HFFc6 (cell line): ENCODE data around the gene IMMP2L. TPM values are rescaled to one million over a fixed set of nuclear protein-coding genes. Genes with fewer than 3 reads are reported as not detected.

Experiments
- DNase-seq: peaks from one replicate; pipeline ENCODE4 v3.0.0-alpha.2; 2018
- H3K27ac Mint-ChIP-seq: 2 replicates; pipeline ENCODE4 v1.8.0; 2020; ENCODE audit warnings: mild to moderate bottlenecking, mixed read lengths
- H3K27me3 Mint-ChIP-seq: 2 replicates; pipeline ENCODE4 v1.8.0; 2021; ENCODE audit warnings: mild to moderate bottlenecking, moderate library complexity, mixed read lengths; ENCODE audit not compliant: insufficient read depth
- H3K36me3 Mint-ChIP-seq: 2 replicates; pipeline ENCODE4 v1.8.0; 2021; ENCODE audit warnings: low read depth, mixed read lengths
- H3K4me1 Mint-ChIP-seq: 2 replicates; pipeline ENCODE4 v1.8.0; 2020; ENCODE audit warnings: low read depth, mixed read lengths
- H3K4me3 Mint-ChIP-seq: 2 replicates; pipeline ENCODE4 v1.8.0; 2020; ENCODE audit warnings: mild to moderate bottlenecking, moderate library complexity, mixed read lengths
- H3K9me3 Mint-ChIP-seq: 2 replicates; pipeline ENCODE4 v1.8.0; 2020; ENCODE audit warnings: mild to moderate bottlenecking, mixed read lengths
- total RNA-seq, 6 experiments: library from RNA; stranded (reverse); fragmentation: NEBNext Ultra II Directional; extraction: Animal tissue kit (Norgen Biotek cat#: 25700); gene quantifications; 2 replicates in 1 of 6; 3 replicates in 5 of 6; pipeline ENCODE4 v1.2.3, GENCODE V29; 2021
- TF ChIP-seq, protein P1 (sequence below): fragments of 200-600 bp; sonication (generic); IDR thresholded peaks from 2 replicates; pipeline ENCODE4 v1.5.0; 2021; ENCODE audit warnings: antibody characterized with exemption, mild to moderate bottlenecking

IMMP2L gene
- total RNA-seq, 6 experiments from 2014 or later = 7.2 to 13.6 (median 10.1) TPM

DNA sequence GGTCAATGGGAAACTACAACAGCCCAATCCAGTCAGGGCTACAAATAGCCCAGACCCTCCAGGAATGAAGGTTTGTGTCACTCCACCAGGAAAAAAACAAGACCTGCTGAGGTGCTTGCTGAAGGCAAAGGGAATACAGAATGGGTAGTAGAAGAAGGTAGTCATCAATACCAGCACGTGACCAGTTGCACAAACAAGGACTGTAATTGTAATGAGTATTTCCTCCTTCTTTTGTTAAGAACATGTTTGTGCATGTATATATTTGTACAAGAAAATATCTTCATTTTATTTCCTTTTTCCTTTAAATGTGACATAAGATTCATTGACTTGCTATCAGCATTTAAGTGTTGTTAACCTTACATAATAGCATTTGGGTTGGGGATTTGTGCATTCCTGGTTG is 229.3 kb downstream of the IMMP2L start:
- H3K9me3 Mint-ChIP-seq = no peaks in the 10 kb centered on the region
- no peak overlapping the region for H3K27ac Mint-ChIP-seq
- no peak overlapping the region for H3K4me3 Mint-ChIP-seq
- no peaks in the 10 kb centered on the region for H3K36me3 Mint-ChIP-seq
- peaks cover 17% of the 10 kb centered on the region for H3K4me1 Mint-ChIP-seq
- H3K27me3 Mint-ChIP-seq = no peaks in the 10 kb centered on the region
- TF ChIP-seq, protein P1, sequence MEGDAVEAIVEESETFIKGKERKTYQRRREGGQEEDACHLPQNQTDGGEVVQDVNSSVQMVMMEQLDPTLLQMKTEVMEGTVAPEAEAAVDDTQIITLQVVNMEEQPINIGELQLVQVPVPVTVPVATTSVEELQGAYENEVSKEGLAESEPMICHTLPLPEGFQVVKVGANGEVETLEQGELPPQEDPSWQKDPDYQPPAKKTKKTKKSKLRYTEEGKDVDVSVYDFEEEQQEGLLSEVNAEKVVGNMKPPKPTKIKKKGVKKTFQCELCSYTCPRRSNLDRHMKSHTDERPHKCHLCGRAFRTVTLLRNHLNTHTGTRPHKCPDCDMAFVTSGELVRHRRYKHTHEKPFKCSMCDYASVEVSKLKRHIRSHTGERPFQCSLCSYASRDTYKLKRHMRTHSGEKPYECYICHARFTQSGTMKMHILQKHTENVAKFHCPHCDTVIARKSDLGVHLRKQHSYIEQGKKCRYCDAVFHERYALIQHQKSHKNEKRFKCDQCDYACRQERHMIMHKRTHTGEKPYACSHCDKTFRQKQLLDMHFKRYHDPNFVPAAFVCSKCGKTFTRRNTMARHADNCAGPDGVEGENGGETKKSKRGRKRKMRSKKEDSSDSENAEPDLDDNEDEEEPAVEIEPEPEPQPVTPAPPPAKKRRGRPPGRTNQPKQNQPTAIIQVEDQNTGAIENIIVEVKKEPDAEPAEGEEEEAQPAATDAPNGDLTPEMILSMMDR = no peak
- DNase-seq = no peak

DNA sequence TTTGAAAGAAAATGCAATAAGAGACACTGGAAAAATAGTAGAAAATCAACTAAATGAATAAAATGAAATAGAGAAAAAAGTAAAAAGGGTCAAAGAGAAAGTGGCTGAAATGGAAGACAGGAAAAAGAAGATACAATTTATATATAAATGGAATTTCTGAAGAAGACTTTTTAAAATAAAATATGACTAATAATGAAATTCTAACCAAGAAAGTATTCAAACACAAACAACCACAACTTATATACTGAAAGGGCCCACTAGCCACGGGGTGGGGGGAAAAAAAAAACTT is 232.1 kb downstream of the IMMP2L start:
- Mint-ChIP-seq H3K9me3 (no peaks in the 10 kb centered on the region), H3K36me3 (no peaks in the 10 kb centered on the region), H3K27me3 (no peaks in the 10 kb centered on the region), H3K4me3 (no peak overlapping the region), H3K4me1 (peaks cover 17% of the 10 kb centered on the region), H3K27ac (no peak overlapping the region; the same call in 1 of the 2 replicates)
- no peak for DNase-seq
- TF ChIP-seq, protein P1 = no peak

DNA sequence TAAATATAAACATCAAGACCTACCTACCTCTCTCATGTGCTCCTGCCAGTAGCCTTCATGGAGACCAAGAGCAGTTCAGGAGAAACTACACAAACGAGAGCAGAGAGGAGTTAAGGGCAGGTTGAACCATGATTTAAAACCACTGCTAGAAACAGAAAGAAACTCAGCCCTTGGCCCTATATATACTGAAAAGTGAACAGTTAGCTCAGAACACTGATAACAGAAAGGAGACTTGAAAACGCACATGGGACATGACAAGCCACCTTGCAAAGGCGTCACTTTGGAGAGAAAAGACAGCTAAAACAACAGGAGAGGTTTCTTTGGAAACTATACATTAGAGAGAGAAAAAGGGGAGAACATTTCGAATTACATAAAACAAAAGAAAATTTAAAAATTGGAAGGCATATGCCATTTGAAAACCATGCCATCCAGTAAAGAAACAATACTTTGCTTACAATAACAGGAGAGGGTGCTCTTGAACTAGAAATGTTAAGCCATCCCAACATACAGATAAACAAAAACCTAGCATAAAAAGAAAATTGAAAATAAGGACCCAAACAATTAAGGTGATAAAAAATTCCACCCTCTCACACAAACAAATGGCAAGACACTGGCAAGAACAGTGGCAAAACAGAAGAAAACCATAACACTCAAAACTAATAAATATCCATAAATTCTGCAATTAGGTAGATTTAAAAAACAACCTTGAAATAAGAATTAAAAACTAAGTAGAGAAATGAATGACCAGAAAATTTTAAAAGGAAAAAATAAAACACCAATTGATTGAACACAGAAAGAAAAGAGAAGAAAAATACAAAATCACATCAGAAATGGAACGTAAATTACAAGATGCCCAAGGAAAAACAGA is 232.7 kb downstream of the IMMP2L start:
- no peaks in the 10 kb centered on the region for H3K36me3 Mint-ChIP-seq
- H3K4me1 Mint-ChIP-seq = peaks cover 17% of the 10 kb centered on the region
- TF ChIP-seq, protein P1 = peak; percentile 69
- H3K27me3 Mint-ChIP-seq = no peaks in the 10 kb centered on the region
- no peak overlapping the region; the same call in 1 of the 2 replicates for H3K27ac Mint-ChIP-seq
- peak; percentile 48 for DNase-seq
- no peaks in the 10 kb centered on the region for H3K9me3 Mint-ChIP-seq
- H3K4me3 Mint-ChIP-seq = no peak overlapping the region

DNA sequence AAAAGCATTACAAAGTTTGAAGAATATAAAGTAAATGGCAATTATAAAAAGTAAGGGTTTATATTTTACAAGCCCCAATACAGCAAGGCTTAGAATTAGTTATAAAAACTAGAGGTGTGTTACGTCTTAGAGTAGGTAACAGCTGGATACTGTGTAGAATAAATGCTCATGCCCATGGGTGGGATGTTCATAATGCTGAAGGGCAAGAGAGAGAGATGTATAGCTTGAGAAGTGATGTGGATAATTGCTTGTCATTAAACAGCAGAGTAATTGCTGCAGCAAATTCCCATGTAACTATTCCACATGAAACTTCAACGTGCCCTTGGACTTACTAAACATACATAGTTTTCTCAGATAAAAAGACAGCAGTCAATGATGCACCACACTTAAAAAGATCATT is 233.8 kb downstream of the IMMP2L start:
- Mint-ChIP-seq H3K4me3 (no peak overlapping the region), H3K9me3 (no peaks in the 10 kb centered on the region), H3K4me1 (peaks cover 17% of the 10 kb centered on the region), H3K27ac (no peak overlapping the region), H3K36me3 (no peaks in the 10 kb centered on the region), H3K27me3 (no peaks in the 10 kb centered on the region)
- DNase-seq = no peak
- TF ChIP-seq, protein P1 = no peak

DNA sequence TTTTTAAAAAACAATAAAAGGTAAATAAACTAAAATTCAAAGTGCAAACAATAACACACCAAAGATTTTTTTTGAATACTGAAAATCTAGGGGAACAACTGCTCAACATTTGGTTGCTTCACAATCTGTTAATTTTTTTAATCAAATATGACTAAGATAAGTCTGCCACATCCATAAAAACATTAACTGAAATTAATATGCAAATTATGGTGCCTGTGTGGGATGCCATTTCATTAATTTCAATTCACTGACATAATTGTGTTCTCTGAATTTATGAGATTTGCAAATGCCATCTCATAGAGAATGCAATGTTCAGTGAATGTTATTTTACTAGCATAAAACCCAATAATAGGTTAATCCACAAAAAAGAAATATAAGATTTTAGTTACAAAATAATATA is 237.5 kb downstream of the IMMP2L start:
- TF ChIP-seq, protein P1 = no peak
- Mint-ChIP-seq H3K4me1 (peaks cover 18% of the 10 kb centered on the region), H3K27me3 (no peaks in the 10 kb centered on the region), H3K9me3 (no peaks in the 10 kb centered on the region), H3K36me3 (no peaks in the 10 kb centered on the region), H3K27ac (no peak overlapping the region), H3K4me3 (no peak overlapping the region)
- DNase-seq = no peak
